GM12874 (cell line): Measurements from ENCODE around the gene FAM90A26.
"Not testable (repeated sequence)": the region's sequence is repeated elsewhere in the genome, so short reads cannot be mapped to it uniquely, and the experiment has no call there.

ENCODE experiments used
- CTCF ChIP-seq: IDR thresholded peaks from 2 replicates; pipeline ENCODE4 v1.5.1; 2011; ENCODE audit warnings: low read depth, mild to moderate bottlenecking, control low read depth, low read length, moderate library complexity; ENCODE audit not compliant: insufficient read depth

FAM90A26 gene

GRCh38 chr4:9224596-9224995, 54.4 kb downstream of the FAM90A26 start, which contains the start of gene USP17L13:
Gene USP17L13, plus strand, starts transcription at chr4:9224896. Its CDS starts 0 bp downstream, at chr4:9224896.
- not testable (repeated sequence) for TF ChIP-seq CTCF
